Suprapubic skin (tissue), 4 donors: ENCODE results near the gene MYO7A.

ENCODE experiments used
- EP300 ChIP-seq: sonication (generic); formaldehyde crosslinking; IDR thresholded peaks from one replicate; pipeline ENCODE4 v1.6.1; 2017; ENCODE audit warnings: antibody characterized with exemption
- POLR2AphosphoS5 ChIP-seq, 3 donors: sonication (generic); formaldehyde crosslinking; IDR thresholded peaks; one replicate each; pipeline ENCODE4 v1.6.1; 2017; ENCODE audit warnings: antibody characterized with exemption in 3 of 3
- TF ChIP-seq, protein P1 (sequence below), 2 donors: fragments of 200-600 bp in 1 of 2; fragments of 450-650 bp in 1 of 2; sonication (generic) in 1 of 2; IDR thresholded peaks; one replicate each; pipeline ENCODE4 v1.5.1; 2016 to 2019; ENCODE audit warnings: antibody characterized with exemption in 2 of 2, mild to moderate bottlenecking in 1 of 2, moderate library complexity in 1 of 2

GRCh38 chr11:77211040-77211451 lies 83.0 kb downstream of the MYO7A start:
- TF ChIP-seq, protein P1, sequence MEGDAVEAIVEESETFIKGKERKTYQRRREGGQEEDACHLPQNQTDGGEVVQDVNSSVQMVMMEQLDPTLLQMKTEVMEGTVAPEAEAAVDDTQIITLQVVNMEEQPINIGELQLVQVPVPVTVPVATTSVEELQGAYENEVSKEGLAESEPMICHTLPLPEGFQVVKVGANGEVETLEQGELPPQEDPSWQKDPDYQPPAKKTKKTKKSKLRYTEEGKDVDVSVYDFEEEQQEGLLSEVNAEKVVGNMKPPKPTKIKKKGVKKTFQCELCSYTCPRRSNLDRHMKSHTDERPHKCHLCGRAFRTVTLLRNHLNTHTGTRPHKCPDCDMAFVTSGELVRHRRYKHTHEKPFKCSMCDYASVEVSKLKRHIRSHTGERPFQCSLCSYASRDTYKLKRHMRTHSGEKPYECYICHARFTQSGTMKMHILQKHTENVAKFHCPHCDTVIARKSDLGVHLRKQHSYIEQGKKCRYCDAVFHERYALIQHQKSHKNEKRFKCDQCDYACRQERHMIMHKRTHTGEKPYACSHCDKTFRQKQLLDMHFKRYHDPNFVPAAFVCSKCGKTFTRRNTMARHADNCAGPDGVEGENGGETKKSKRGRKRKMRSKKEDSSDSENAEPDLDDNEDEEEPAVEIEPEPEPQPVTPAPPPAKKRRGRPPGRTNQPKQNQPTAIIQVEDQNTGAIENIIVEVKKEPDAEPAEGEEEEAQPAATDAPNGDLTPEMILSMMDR (IDR thresholded peaks at IDR 0.05): no peak
- TF ChIP-seq EP300: no peak
- no peak for TF ChIP-seq POLR2AphosphoS5 (IDR thresholded peaks at IDR 0.05)
